Neuronal stem cell (in vitro differentiated cells): ENCODE data around the gene XXYLT1.

ENCODE experiments used
- DNase-seq: peaks from one replicate; pipeline ENCODE4 v3.0.0-alpha.2; 2013; ENCODE audit warnings: low spot score
- H2AFZ ChIP-seq: one replicate; pipeline ENCODE4 v1.6.1; 2013; ENCODE audit warnings: mild to moderate bottlenecking, low read length, inconsistent platforms
- H2AK5ac ChIP-seq: 2 replicates; pipeline ENCODE4 v1.6.1; 2013; ENCODE audit warnings: low read depth, mild to moderate bottlenecking, inconsistent platforms, low read length, moderate library complexity, mixed read lengths
- H2BK120ac ChIP-seq: 2 replicates; pipeline ENCODE4 v1.6.1; 2013; ENCODE audit warnings: low read depth, mild to moderate bottlenecking, inconsistent platforms, low read length, moderate library complexity, mixed read lengths
- H2BK12ac ChIP-seq: one replicate; pipeline ENCODE4 v1.6.1; 2013; ENCODE audit warnings: low read length, inconsistent platforms
- H2BK15ac ChIP-seq: 2 replicates; pipeline ENCODE4 v1.6.1; 2013; ENCODE audit warnings: mild to moderate bottlenecking, low read length, inconsistent platforms, mixed read lengths
- H2BK5ac ChIP-seq: one replicate; pipeline ENCODE4 v1.6.1; 2013; ENCODE audit warnings: inconsistent platforms, mild to moderate bottlenecking, low read length, moderate library complexity
- H3K14ac ChIP-seq: one replicate; pipeline ENCODE4 v1.6.1; 2013; ENCODE audit warnings: low read length, inconsistent platforms
- H3K18ac ChIP-seq: 2 replicates; pipeline ENCODE4 v1.6.1; 2013; ENCODE audit warnings: low read length, inconsistent platforms
- H3K23ac ChIP-seq: 2 replicates; pipeline ENCODE4 v1.6.1; 2013; ENCODE audit warnings: low read depth, mild to moderate bottlenecking, mixed read lengths, low read length, inconsistent platforms; ENCODE audit not compliant: poor library complexity
- H3K27ac ChIP-seq: replicated peaks from 3 replicates; pipeline ENCODE4 v1.5.1; 2013; ENCODE audit warnings: low read length, inconsistent platforms
- H3K27me3 ChIP-seq, 3 experiments: 2 replicates each; pipeline ENCODE4 v1.6.1; 2013; ENCODE audit warnings: low read length in 3 of 3, mild to moderate bottlenecking in 2 of 3, inconsistent platforms in 1 of 3, low read depth in 1 of 3, mixed read lengths in 1 of 3, moderate library complexity in 1 of 3; ENCODE audit not compliant: control insufficient read depth in 3 of 3, insufficient read depth in 3 of 3
- H3K36me3 ChIP-seq, 2 donors: replicated peaks in 1 of 2; 2 replicates each; pipeline ENCODE4 v1.6.1; 2013; ENCODE audit warnings: low read length in 2 of 2; ENCODE audit not compliant: control insufficient read depth in 2 of 2, insufficient read depth in 2 of 2
- H3K4ac ChIP-seq: 2 replicates; pipeline ENCODE4 v1.6.1; 2013; ENCODE audit warnings: inconsistent platforms, mild to moderate bottlenecking, low read length, moderate library complexity
- H3K4me1 ChIP-seq, 2 donors: 1 replicate in 1 of 2; 2 replicates in 1 of 2; pipeline ENCODE4 v1.6.1; 2013; ENCODE audit warnings: low read length in 2 of 2, low read depth in 1 of 2; ENCODE audit not compliant: control insufficient read depth in 2 of 2, insufficient read depth in 1 of 2
- H3K4me2 ChIP-seq: one replicate; pipeline ENCODE4 v1.6.1; 2013; ENCODE audit warnings: mild to moderate bottlenecking, low read length, inconsistent platforms; ENCODE audit not compliant: insufficient read depth, poor library complexity, severe bottlenecking
- H3K4me3 ChIP-seq, 2 donors: 2 replicates each; pipeline ENCODE4 v1.5.1; 2013; ENCODE audit warnings: low read length in 2 of 2, mild to moderate bottlenecking in 2 of 2, inconsistent platforms in 1 of 2, moderate library complexity in 1 of 2
- H3K79me1 ChIP-seq: one replicate; pipeline ENCODE4 v1.6.1; 2013; ENCODE audit warnings: low read depth, mild to moderate bottlenecking, inconsistent platforms, low read length, moderate library complexity
- H3K9ac ChIP-seq: one replicate; pipeline ENCODE4 v1.6.1; 2013; ENCODE audit warnings: mild to moderate bottlenecking, low read depth, low read length, inconsistent platforms; ENCODE audit not compliant: poor library complexity
- H3K9me3 ChIP-seq, 2 donors: replicated peaks in 1 of 2; 2 replicates each; pipeline versions ENCODE3 to v1.6.1; 2013; ENCODE audit warnings: low read length in 2 of 2, mild to moderate bottlenecking in 2 of 2, inconsistent platforms in 1 of 2, low read depth in 1 of 2, mixed read lengths in 1 of 2, moderate library complexity in 1 of 2; ENCODE audit not compliant: control insufficient read depth in 2 of 2, insufficient read depth in 1 of 2
- H4K8ac ChIP-seq: one replicate; pipeline ENCODE4 v1.6.1; 2013; ENCODE audit warnings: low read depth, mild to moderate bottlenecking, inconsistent platforms, low read length, moderate library complexity
- H4K91ac ChIP-seq: one replicate; pipeline ENCODE4 v1.6.1; 2013; ENCODE audit warnings: low read length, low read depth, mild to moderate bottlenecking, inconsistent platforms; ENCODE audit not compliant: poor library complexity
- WGBS, 2 donors: extraction: QIAGEN DNeasy Blood & Tissue Kit; methylation state at CpG; one replicate each; pipeline ENCODE4 v1.1.7; 2013; ENCODE audit warnings: missing lambda C conversion rate in 2 of 2, mixed read lengths in 1 of 2; ENCODE audit not compliant: insufficient read length in 2 of 2, insufficient replicate concordance in 1 of 2; ENCODE audit errors: extremely low coverage in 2 of 2; 5-methylcytosine and 5-hydroxymethylcytosine counted together

XXYLT1 gene

GRCh38 chr3:195102609-195103467 lies 168.1 kb downstream of the XXYLT1 start:
- Histone ChIP-seq H3K4me1 (peaks cover 1 to 11% of the 10 kb centered on the region in 2 donors), H3K36me3 (no peaks in the 10 kb centered on the region), H3K9ac (no peak overlapping the region), H2BK15ac (no peak overlapping the region), H2AK5ac (no peak overlapping the region), H3K4me2 (no peak overlapping the region), H3K4ac (no peak overlapping the region), H3K18ac (no peak overlapping the region), H3K79me1 (no peaks in the 10 kb centered on the region), H3K27ac (no peak overlapping the region), H3K4me3 (no peak overlapping the region), H3K9me3 (no peaks in the 10 kb centered on the region), H4K91ac (no peak overlapping the region), H2BK5ac (no peak overlapping the region), H3K14ac (no peak overlapping the region), H2BK12ac (no peak overlapping the region), H3K23ac (no peak overlapping the region), H2BK120ac (no peak overlapping the region), H4K8ac (no peak overlapping the region), H2AFZ (no peak overlapping the region), H3K27me3 (no peaks in the 10 kb centered on the region)
- no peak for DNase-seq
- no CpG with 5 or more reads among the region's 32 CpGs for WGBS, 2 donors

- Histone ChIP-seq H3K23ac (no peak overlapping the region), H3K18ac (no peak overlapping the region), H3K4me1 (peaks cover 1 to 11% of the 10 kb centered on the region in 2 donors), H3K27me3 (no peaks in the 10 kb centered on the region), H3K4me2 (no peak overlapping the region), H3K79me1 (no peaks in the 10 kb centered on the region), H2AK5ac (no peak overlapping the region), H4K91ac (no peak overlapping the region), H2BK5ac (no peak overlapping the region), H3K4me3 (no peak overlapping the region), H3K14ac (no peak overlapping the region), H2BK120ac (no peak overlapping the region), H3K4ac (no peak overlapping the region), H3K9me3 (no peaks in the 10 kb centered on the region), H3K9ac (no peak overlapping the region), H3K36me3 (no peaks in the 10 kb centered on the region), H2AFZ (no peak overlapping the region), H2BK12ac (no peak overlapping the region), H4K8ac (no peak overlapping the region), H2BK15ac (no peak overlapping the region), H3K27ac (no peak overlapping the region)
- no CpG with 5 or more reads among the region's 13 CpGs for WGBS, 2 donors
- DNase-seq: no peak
Observed at GRCh38 chr3:195101927-195102608, 168.9 kb downstream of the XXYLT1 start.

- no peak for DNase-seq
- Histone ChIP-seq H3K4me3 (no peak overlapping the region), H3K23ac (no peak overlapping the region), H3K36me3 (no peaks in the 10 kb centered on the region), H3K27ac (no peak overlapping the region), H3K4me2 (no peak overlapping the region), H2BK12ac (no peak overlapping the region), H3K4me1 (peaks cover 2 to 11% of the 10 kb centered on the region in 2 donors), H3K9me3 (no peaks in the 10 kb centered on the region), H3K79me1 (peaks cover under 1% of the 10 kb centered on the region), H2BK120ac (no peak overlapping the region), H3K9ac (no peak overlapping the region), H2BK15ac (no peak overlapping the region), H3K14ac (no peak overlapping the region), H3K27me3 (no peaks in the 10 kb centered on the region), H4K91ac (no peak overlapping the region), H3K4ac (no peak overlapping the region), H3K18ac (no peak overlapping the region), H2AK5ac (peak overlapping the region; percentile 2), H2AFZ (no peak overlapping the region), H4K8ac (no peak overlapping the region), H2BK5ac (no peak overlapping the region)
- no CpG with 5 or more reads among the region's 8 CpGs for WGBS, 2 donors
Observed at GRCh38 chr3:195101001-195101583, 169.9 kb downstream of the XXYLT1 start.
